ENCODE measurements around the gene LGALS8. TPM values are rescaled to one million over a fixed set of nuclear protein-coding genes. Genes with fewer than 3 reads are reported as not detected.
"Not testable (repeated sequence)": the region's sequence is repeated elsewhere in the genome, so short reads cannot be mapped to it uniquely, and the experiment has no call there.

The LGALS8 gene
- total RNA-seq, 1 donor from 2014 or later: 33.3 TPM

DNA sequence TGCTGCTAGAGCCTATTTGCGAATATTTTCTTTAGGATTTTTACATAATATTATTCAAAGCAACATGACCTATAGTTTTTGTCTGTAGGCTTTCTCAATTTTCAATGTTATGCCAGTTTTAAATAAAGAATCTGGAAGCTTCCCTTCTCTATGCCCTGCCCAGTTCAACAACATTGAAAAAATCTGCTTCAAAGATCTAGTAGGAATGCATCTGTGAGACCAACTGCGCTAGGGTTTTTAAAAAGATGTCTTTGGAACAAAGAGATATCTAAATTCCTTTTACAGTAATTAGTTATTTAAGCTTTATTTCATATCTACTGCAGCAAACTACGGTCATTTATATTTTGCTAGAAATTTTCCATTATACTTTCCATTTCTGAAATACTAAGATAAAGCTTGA, 54.9 kb downstream of the LGALS8 start:
- no peaks in the 10 kb centered on the region for H3K36me3 Mint-ChIP-seq (ENCODE audit: unreplicated experiment)
- no peak for DNase-seq
- TF ChIP-seq, protein P1, sequence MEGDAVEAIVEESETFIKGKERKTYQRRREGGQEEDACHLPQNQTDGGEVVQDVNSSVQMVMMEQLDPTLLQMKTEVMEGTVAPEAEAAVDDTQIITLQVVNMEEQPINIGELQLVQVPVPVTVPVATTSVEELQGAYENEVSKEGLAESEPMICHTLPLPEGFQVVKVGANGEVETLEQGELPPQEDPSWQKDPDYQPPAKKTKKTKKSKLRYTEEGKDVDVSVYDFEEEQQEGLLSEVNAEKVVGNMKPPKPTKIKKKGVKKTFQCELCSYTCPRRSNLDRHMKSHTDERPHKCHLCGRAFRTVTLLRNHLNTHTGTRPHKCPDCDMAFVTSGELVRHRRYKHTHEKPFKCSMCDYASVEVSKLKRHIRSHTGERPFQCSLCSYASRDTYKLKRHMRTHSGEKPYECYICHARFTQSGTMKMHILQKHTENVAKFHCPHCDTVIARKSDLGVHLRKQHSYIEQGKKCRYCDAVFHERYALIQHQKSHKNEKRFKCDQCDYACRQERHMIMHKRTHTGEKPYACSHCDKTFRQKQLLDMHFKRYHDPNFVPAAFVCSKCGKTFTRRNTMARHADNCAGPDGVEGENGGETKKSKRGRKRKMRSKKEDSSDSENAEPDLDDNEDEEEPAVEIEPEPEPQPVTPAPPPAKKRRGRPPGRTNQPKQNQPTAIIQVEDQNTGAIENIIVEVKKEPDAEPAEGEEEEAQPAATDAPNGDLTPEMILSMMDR (IDR thresholded peaks at IDR 0.05; ENCODE audit: partially characterized antibody, unreplicated experiment): no peak
- no peaks in the 10 kb centered on the region for H3K4me1 Mint-ChIP-seq (ENCODE audit: low read depth, unreplicated experiment)
- H3K27ac Mint-ChIP-seq (ENCODE audit: unreplicated experiment): no peak overlapping the region
- no peak overlapping the region for H3K4me3 Mint-ChIP-seq (ENCODE audit: unreplicated experiment)
- no peaks in the 10 kb centered on the region for H3K27me3 Mint-ChIP-seq (ENCODE audit: unreplicated experiment)
- no peaks in the 10 kb centered on the region for H3K9me3 Mint-ChIP-seq (ENCODE audit: unreplicated experiment)

DNA sequence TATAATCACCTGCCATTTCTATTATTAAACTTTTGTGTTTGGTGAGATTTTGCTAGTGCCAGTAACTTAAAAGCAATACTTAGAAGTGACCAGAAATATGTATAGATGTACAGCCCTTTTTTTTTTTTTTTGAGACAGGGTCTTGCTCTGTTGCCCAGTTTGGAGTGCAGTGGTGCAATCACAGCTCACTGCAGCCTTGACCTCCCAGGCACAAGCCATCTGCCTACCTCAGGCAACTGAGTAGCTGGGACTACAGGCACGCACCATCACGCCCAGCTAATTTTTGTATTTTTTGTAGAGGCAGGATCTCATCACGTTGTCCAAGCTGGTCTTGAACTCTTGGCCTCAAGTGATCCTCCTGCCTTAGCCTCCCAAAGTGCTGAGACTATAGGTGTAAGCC, 56.6 kb downstream of the LGALS8 start:
- not testable (repeated sequence) for DNase-seq; H3K27ac Mint-ChIP-seq (ENCODE audit: unreplicated experiment); H3K4me1 Mint-ChIP-seq (ENCODE audit: low read depth, unreplicated experiment); H3K9me3 Mint-ChIP-seq (ENCODE audit: unreplicated experiment); H3K4me3 Mint-ChIP-seq (ENCODE audit: unreplicated experiment); H3K27me3 Mint-ChIP-seq (ENCODE audit: unreplicated experiment); H3K36me3 Mint-ChIP-seq (ENCODE audit: unreplicated experiment)

DNA sequence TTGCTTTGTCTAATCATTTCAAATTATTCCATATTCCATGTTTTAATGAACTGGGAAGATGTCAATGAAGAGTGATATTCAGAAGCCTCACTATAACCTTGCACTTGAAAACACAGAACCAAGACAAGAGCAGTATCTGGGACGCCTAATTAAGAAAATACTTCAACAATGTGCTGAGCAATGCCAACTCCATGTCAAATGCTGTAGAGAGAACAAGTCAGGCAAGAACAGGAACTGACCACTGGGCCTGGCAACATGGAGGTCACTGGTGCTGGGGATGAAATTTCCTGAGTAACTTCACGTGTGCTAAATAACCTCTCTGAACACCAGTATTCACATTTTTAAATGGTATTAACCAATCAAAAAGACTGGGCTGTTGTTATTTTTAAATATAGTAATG, 57.7 kb downstream of the LGALS8 start:
- Mint-ChIP-seq H3K4me1 (ENCODE audit: low read depth, unreplicated experiment) (no peaks in the 10 kb centered on the region), H3K36me3 (ENCODE audit: unreplicated experiment) (no peaks in the 10 kb centered on the region), H3K9me3 (ENCODE audit: unreplicated experiment) (no peaks in the 10 kb centered on the region), H3K4me3 (ENCODE audit: unreplicated experiment) (no peak overlapping the region), H3K27me3 (ENCODE audit: unreplicated experiment) (no peaks in the 10 kb centered on the region), H3K27ac (ENCODE audit: unreplicated experiment) (no peak overlapping the region)
- TF ChIP-seq, protein P1 (IDR thresholded peaks at IDR 0.05; ENCODE audit: partially characterized antibody, unreplicated experiment): no peak
- no peak for DNase-seq

DNA sequence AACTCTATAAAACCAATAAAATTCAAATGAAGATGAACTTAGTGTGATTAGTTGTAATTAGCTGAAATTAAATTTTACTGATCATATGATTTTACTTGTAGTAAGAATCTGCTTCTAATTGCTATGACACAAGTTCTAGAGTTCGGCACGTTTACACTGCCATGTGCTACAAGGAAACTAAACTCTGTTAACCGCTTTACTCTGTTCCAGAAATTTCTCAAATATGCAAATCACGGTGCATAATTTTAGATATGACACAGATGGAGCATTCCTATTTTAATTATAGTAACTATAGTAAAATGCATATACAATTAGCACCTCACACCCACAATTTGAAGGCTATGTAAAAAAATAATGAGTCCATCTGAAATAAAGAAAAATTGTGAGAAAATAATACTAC, 65.7 kb downstream of the LGALS8 start:
- H3K27ac Mint-ChIP-seq (ENCODE audit: unreplicated experiment): no peak overlapping the region
- TF ChIP-seq, protein P1 (IDR thresholded peaks at IDR 0.05; ENCODE audit: partially characterized antibody, unreplicated experiment): no peak
- H3K4me3 Mint-ChIP-seq (ENCODE audit: unreplicated experiment): no peak overlapping the region
- no peak for DNase-seq
- no peaks in the 10 kb centered on the region for H3K27me3 Mint-ChIP-seq (ENCODE audit: unreplicated experiment)
- no peaks in the 10 kb centered on the region for H3K36me3 Mint-ChIP-seq (ENCODE audit: unreplicated experiment)
- no peaks in the 10 kb centered on the region for H3K9me3 Mint-ChIP-seq (ENCODE audit: unreplicated experiment)
- no peaks in the 10 kb centered on the region for H3K4me1 Mint-ChIP-seq (ENCODE audit: low read depth, unreplicated experiment)

DNA sequence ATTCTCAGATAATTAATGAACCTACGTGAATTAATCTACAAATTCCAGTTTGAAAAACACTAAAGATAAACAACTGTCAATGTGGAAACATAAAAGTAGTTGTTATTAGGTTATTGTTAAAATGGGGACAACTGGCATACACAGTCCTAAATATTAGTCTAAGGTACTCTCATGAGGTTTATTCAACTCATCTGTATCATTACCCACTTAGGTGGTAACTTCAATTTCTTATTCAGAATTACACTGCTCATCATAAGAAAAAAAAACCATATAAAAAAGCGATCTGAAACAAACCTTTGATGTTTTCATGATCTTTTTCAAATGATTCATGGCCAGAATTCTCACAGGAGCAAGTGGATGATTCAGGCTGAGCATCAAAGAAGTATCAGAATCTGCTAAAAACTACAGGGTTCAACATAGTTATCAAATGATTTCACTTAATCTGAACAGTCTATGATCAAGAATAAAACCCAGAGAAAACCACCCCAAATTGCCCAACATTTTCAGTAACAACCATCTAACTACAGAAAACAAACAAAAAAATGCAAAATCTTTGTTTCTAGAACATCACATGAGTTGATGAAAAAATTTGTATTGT, 66.9 kb downstream of the LGALS8 start:
- TF ChIP-seq, protein P1 (IDR thresholded peaks at IDR 0.05; ENCODE audit: partially characterized antibody, unreplicated experiment): no peak
- Mint-ChIP-seq H3K27ac (ENCODE audit: unreplicated experiment) (no peak overlapping the region), H3K36me3 (ENCODE audit: unreplicated experiment) (no peaks in the 10 kb centered on the region), H3K4me3 (ENCODE audit: unreplicated experiment) (no peak overlapping the region), H3K9me3 (ENCODE audit: unreplicated experiment) (no peaks in the 10 kb centered on the region), H3K4me1 (ENCODE audit: low read depth, unreplicated experiment) (no peaks in the 10 kb centered on the region), H3K27me3 (ENCODE audit: unreplicated experiment) (no peaks in the 10 kb centered on the region)
- DNase-seq: no peak

All from glutamatergic neuron (in vitro differentiated cells).